Hair follicle dermal papilla cell (primary cell): ENCODE results near the gene TUBA3D. TPM values are rescaled to one million over a fixed set of nuclear protein-coding genes. Genes with fewer than 3 reads are reported as not detected.

ENCODE experiments used
- total RNA-seq: library from RNA; depleted of rRNA; stranded (reverse); fragments of >200 nt; gene quantifications from 2 replicates; pipeline ENCODE4 v1.2.3, GENCODE V29; 2012

Gene TUBA3D
- total RNA-seq = not detected in 2 replicates

GRCh38 chr2:131475831-131476230, at the start of gene TUBA3D:
TSS of gene TUBA3D (plus strand) at chr2:131476119. CDS start at chr2:131476200, 81 bp downstream.

GRCh38 chr2:131492015-131492417, 16.1 kb downstream of the TUBA3D start, which contains the start of gene MZT2A:
TSS of gene MZT2A (minus strand) at chr2:131492397. CDS start at chr2:131492376, 21 bp downstream.

GRCh38 chr2:131527131-131528001, 51.4 kb downstream of the TUBA3D start, which contains the start of gene CCDC74A:
TSS of gene CCDC74A (plus strand) at chr2:131527888. CDS start at chr2:131527971, 83 bp downstream.

Other genes with a start within 250 kb of the TUBA3D start
- gene RAB6D, start 112.0 kb upstream of the TUBA3D start, total RNA-seq = under 0.01 TPM in 1 of 2 replicates, not detected in the other
- 35.0 and 95.7 TPM in 2 replicates for gene MZT2A, start 16.3 kb downstream of the TUBA3D start, total RNA-seq
- gene CCDC74A, start 51.8 kb downstream of the TUBA3D start, total RNA-seq = 9.9 and 12.0 TPM in 2 replicates